Activated CD8-positive, alpha-beta memory T cell treated with anti-CD3 and anti-CD28 coated beads for 4 hours (primary cell): ENCODE results near the gene ATP1A2.
"Not testable (repeated sequence)": the region's sequence is repeated elsewhere in the genome, so short reads cannot be mapped to it uniquely, and the experiment has no call there.

ENCODE experiments used
- DNase-seq, 2 donors: peaks; one replicate each; pipeline ENCODE4 v3.0.0-alpha.2; 2020; ENCODE audit warnings: low read depth in 2 of 2

Gene ATP1A2

DNA sequence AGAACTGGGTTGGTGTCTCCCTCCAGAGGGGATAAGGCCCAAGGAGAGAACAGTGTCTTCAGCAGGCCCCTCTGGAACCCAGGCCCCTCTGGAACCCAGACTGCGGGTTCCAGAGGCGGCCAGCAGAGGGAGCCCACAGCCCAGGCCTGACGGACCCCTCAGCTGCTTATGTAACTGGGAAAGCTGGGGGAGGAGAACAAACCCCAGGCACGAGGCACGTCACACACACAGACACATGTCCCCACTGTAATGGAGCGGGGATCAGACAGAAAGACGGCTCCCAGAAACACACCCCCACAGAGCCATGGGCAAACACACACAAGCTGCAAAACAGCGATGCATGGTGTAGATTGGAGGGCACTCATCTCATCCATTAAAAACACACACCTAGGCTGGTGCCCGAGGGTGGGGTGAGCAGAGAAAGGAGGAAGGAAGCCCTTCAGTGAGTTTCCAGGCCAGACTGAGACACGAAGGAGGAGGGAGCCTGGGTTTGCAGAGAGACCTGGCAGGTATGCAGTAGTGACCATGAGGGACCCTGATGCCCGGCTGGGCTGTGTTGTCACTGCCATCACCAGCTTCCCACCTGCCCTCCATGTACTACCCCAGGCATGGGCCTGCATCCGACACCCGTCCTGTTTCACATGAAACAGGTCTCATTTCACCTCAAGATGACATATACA is 14.4 kb upstream of the ATP1A2 start:
- peak; percentile 56 to 61 for DNase-seq

- DNase-seq = no peak
These were observed 13.6 kb upstream of the ATP1A2 start for GRCh38 chr1:160101717-160102522.

DNA sequence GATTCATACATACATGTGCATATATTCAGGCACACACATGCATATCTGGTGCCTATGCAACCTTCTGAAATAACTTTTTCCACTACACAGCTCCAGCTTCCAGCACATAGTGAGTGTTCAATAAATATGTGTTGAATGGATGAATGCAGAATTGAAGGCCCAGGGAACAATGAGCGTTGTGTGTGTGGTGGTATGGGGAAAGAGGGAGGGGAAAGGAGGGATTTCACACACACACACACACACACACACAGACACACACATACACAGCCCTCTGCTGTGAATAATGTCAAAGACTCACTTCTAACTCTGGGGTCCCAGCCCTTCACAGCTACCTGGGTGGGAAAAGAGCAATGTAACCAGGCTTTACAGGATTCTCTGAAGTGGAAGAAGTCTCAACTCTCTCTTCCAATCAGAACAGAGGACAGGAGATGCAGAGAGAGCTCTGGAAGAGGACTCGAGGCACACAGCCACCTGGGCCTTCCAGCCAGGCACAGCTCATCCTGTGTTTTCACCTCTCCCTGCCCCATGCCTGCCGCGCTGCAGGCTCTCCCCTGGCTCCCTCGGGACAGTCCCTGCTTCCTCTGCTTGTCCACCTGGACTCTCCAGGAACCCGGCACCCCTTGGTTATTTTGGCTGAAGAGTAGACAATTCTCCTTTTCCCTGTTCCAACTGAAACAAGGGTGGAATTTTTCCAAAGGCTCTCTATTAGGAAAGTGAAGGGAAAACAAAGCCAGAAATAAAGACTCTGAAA is 11.7 kb upstream of the ATP1A2 start:
- DNase-seq = no peak

DNA sequence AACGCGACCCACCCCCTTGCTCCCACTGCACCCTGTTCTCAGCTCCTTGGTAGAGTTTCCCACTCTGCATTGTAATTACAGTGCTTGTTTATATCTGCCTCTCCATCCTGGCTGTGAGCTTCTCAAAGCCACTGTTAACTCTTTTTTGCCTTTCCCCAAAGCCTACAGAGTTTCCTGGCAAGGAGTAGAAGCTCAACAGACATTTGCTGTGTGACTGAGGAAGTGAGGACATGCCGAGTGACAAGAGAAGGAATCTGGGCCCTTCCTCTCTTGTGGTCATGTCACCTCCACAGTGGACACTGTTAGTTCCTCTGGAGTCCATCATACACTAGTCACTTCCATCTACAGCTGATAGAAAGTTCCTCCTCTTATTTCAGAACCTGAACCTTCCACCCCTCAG is 11.1 kb upstream of the ATP1A2 start:
- DNase-seq = no peak

GRCh38 chr1:160105155-160105554 is 10.4 kb upstream of the ATP1A2 start:
- no peak for DNase-seq

DNA sequence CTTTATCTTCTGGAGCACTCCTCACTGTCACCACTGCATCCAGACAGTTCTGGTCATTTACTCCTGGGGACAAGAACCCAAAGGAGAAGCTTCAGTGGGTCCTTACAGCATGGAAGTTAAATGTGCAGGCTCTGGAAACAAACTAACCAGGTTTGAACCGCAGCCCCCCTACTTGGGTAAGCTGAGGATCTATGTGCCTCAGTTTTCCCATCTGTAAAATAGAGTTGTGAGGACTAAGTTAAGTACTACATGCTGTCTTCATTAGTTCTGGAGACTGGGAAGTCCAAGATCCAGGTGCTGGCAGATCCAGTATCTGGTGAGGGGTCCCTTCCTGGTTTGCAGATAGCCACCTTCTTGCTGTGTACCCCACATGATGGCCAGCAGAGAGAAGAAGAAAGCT is 8.0 kb upstream of the ATP1A2 start:
- no peak for DNase-seq

DNA sequence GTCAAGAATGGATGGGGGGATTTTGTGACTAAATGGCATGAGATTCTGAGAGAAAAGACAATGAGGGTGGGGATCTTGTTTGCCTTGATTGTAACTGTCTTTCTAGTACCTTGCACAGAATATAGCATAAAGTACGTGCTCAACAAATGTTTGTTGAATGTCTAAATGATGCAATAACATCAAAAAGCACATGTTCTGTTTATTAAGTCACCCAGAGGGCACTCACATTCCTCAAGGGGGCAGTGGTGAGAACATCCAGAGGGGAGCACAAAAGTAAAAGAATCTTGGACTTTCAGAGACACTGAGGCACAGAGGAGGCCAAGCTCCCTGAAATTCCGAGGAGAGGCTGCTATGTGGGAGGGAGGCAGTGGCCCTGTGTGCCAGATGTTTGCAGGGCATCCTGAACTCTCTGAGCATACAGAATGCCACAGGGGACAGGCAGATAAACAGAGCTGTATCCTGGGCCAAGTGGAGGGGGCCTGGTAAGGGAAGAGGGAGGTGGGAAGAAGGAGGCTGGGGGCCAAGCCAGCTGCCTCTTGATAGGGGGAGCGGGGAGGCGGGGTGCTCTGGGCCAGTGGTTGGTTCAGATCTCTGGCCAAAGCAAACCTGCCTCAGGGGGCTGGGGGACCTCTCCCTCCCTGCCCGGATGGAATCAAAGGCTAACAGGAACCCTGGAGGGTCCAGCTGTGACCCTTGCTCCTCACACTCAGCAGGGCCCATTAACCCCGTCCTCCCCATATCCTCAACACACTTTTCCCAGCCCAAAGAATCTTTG is 6.5 kb upstream of the ATP1A2 start:
- no peak for DNase-seq

GRCh38 chr1:160109686-160110085 is 5.9 kb upstream of the ATP1A2 start:
- no peak for DNase-seq

DNA sequence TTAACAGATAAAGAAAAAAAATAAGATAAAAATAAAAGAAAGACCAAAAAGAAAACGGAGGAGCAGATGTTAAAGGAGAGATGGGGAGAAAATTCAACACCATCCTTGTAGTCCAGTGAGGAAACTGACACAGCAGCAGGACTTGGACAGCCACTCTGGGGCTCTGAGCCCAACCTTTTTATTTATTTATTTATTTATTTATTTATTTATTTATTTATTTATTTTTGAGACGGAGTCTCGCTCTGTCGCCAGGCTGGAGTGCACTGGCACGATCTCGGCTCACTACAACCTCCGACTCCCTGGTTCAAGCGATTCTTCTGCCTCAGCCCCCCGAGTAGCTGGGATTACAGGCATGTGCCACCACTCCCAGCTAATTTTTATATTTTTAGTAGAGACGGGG is 4.1 kb upstream of the ATP1A2 start:
- DNase-seq = not testable (repeated sequence)

- no peak for DNase-seq
These were observed 3.2 kb upstream of the ATP1A2 start for GRCh38 chr1:160112357-160112756.

DNA sequence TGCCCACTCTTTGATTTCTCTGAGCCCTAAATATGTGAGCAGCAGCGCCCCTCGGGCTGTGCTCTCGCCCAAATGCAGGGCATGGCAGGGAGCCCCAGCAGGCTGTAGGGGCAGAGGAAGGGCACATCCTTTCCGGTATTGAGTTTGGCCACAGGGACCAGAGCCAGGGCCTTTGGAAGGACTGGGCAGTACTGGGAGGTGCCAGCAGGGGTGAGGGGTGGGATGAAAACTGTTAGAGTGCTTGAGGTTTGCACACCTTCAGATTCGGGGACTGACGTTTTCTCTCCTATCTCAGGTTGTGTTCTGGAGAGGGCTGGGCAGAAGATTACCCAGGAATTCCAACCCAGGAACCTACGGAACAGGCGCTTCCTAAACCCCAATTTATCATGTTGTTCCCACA is 2.2 kb upstream of the ATP1A2 start:
- no peak for DNase-seq

DNA sequence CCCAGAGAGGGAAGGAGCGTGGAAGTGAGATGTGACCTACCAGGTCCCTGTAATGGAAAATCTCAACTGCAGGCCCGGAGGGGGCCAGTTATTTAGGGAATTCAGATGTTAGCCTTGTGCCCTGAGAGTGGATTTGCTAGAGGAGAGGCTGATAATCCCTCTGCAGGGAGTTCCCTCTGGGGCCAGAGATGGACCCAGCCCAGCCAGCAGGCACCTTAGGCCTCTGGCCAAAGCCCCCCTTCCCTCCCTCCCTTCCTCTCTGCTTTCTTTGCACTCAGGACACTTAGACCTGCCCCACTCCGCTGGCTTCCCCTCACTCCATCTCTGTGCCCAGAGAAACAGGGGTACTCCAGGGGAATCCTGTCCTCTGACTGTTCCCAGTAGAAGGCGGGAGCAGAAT is 1.5 kb upstream of the ATP1A2 start:
- DNase-seq = no peak

GRCh38 chr1:160116283-160117147 is 956 bp downstream of the ATP1A2 start:
- DNase-seq = no peak

DNA sequence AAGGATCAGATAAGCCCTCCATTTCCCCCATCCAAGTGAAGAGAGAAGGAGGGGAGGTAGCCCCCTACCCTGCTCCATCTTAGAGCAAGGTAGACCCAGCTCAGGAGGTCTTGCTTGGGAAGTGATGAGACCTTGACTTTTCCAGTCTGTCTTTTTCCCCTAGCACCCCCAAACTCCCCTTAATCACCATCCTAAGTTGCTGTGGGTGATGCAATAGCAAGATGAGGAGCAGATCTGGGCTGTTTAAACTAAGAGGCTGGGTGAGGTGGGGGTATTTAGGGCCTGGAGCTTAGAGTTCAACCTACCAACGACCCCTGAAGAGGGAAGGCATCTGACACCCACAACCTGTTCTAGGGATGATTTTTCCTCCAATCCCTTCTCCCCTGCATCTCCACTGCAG is 1.7 kb downstream of the ATP1A2 start:
- no peak for DNase-seq

DNA sequence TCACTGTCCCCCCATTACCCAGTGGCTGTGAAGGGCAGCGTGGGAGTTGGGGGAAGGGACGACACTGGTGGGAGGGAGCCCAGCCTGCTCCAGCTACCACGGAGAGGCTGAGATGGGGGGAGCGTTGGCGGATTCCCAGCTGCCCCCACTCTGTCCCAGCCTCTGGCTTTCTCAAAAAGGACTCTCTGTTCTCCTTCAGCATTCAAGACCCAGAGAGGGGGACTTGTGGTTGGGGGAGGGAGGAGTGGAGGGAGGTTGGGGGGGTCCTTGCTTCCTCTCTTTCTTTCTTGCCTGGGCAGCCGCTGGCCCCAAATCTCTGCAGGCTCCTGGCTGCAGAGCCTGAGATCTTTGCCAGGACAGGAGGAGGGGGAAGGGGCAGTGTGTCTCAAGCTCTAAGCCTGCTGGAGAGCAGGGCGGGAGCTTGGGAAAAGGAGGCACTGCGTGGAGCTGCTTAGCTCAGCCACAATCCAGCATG is 2.2 kb downstream of the ATP1A2 start:
- DNase-seq = no peak

DNA sequence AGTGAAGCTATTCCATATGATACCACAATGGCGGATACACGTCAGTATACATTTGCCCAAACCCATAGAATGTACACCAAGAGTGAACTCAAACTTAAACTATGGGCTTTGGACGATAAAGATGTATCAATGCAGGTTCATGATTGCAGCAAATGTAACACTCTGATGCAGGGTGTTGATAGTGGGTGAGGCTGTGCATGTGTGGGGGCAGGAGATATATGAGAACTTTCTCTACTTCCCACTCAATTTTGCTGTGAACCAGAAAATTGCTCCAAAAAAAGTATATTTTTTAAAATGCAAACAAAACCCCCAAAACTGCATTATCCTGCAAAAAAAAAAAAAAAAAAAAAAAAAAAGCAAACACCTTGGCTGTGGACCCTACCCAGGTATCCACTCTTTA is 3.4 kb downstream of the ATP1A2 start:
- no peak for DNase-seq

DNA sequence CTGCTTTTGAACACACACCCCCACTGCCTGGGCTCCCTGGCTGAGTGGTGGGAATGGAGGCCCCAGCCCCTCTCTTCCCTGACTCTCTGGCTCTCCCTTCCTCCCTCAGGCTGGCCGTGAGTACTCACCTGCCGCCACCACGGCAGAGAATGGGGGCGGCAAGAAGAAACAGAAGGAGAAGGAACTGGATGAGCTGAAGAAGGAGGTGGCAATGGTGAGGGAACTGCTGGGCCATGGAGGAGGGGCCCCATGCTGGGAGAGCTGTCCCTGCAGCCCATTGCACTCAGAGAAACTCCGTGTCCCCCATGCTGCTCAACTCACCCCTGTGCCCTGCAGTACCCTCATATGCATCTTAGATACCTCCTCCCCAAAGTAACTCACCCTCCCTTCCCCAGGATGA is 5.2 kb downstream of the ATP1A2 start:
- DNase-seq = no peak

DNA sequence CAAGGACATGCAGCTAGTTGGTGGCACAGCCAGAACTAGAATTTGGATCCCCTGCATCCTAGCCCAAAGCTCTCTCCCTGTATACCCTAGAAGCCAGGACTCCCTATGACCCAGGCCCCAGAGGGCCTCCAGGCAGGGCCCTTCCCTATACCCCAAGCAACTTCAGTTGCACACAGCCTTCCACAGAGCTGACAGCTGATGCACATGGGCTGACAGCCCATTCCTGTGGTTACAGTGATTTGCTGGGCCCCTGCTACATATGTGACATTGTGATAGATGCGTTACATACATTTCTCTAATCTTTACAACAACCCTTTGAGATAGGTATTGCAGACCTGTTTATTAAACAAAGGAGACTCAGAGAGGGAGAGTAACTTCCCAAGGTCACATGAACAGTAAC is 5.8 kb downstream of the ATP1A2 start:
- DNase-seq = no peak

GRCh38 chr1:160122978-160123495 is 7.5 kb downstream of the ATP1A2 start:
- DNase-seq = no peak

- no peak for DNase-seq
These were observed 8.2 kb downstream of the ATP1A2 start for GRCh38 chr1:160123726-160124125.
